Measurements from ENCODE around the gene NCBP3.
"Not testable (repeated sequence)": the region's sequence is repeated elsewhere in the genome, so short reads cannot be mapped to it uniquely, and the experiment has no call there.

Gene NCBP3

GRCh38 chr17:3846437-3847164, 555 bp upstream of the NCBP3 start:
- no peak for DNase-seq

GRCh38 chr17:3845291-3845620, 790 bp downstream of the NCBP3 start:
- DNase-seq, result peak; percentile 42

GRCh38 chr17:3844556-3844955, 1.5 kb downstream of the NCBP3 start:
- not testable (repeated sequence) for DNase-seq

- DNase-seq, result peak; percentile 21
These were observed 2.0 kb downstream of the NCBP3 start for GRCh38 chr17:3843935-3844516.

GRCh38 chr17:3838206-3838605, 7.8 kb downstream of the NCBP3 start:
- no peak for DNase-seq

GRCh38 chr17:3836551-3836950, 9.5 kb downstream of the NCBP3 start:
- DNase-seq, result no peak

- DNase-seq, result no peak
These were observed 10.4 kb downstream of the NCBP3 start for GRCh38 chr17:3835410-3836229.

GRCh38 chr17:3834811-3835210, 11.2 kb downstream of the NCBP3 start:
- no peak for DNase-seq

- no peak for DNase-seq
These were observed 17.2 kb downstream of the NCBP3 start for GRCh38 chr17:3828852-3829232.

GRCh38 chr17:3828151-3828851, 17.7 kb downstream of the NCBP3 start:
- DNase-seq, result no peak

GRCh38 chr17:3827124-3827773, 18.8 kb downstream of the NCBP3 start:
- DNase-seq, result peak; percentile 17

GRCh38 chr17:3826191-3826590, 19.9 kb downstream of the NCBP3 start:
- DNase-seq, result no peak

- DNase-seq, result no peak
These were observed 24.9 kb downstream of the NCBP3 start for GRCh38 chr17:3821101-3821500.

- DNase-seq, result no peak
These were observed 27.3 kb downstream of the NCBP3 start for GRCh38 chr17:3818786-3819185.

GRCh38 chr17:3817851-3818605, 28.0 kb downstream of the NCBP3 start:
- DNase-seq, result no peak

- no peak for DNase-seq
These were observed 30.1 kb downstream of the NCBP3 start for GRCh38 chr17:3815925-3816324.

- DNase-seq, result no peak
These were observed 30.9 kb downstream of the NCBP3 start for GRCh38 chr17:3815122-3815521.

- DNase-seq, result no peak
These were observed 31.7 kb downstream of the NCBP3 start for GRCh38 chr17:3814361-3814760.

- no peak for DNase-seq
These were observed 32.9 kb downstream of the NCBP3 start for GRCh38 chr17:3813171-3813570.

GRCh38 chr17:3812771-3813170, 33.3 kb downstream of the NCBP3 start:
- DNase-seq, result no peak

- DNase-seq, result no peak
These were observed 33.8 kb downstream of the NCBP3 start for GRCh38 chr17:3812284-3812683.

GRCh38 chr17:3810019-3810418, 36.0 kb downstream of the NCBP3 start:
- no peak for DNase-seq
